Fibroblast of skin of scalp (primary cell): Measurements from ENCODE around the gene EBLN1.
"Not testable (repeated sequence)": the region's sequence is repeated elsewhere in the genome, so short reads cannot be mapped to it uniquely, and the experiment has no call there.

Experiments
- DNase-seq: peaks from one replicate; pipeline ENCODE4 v3.0.0-alpha.2; 2013

Gene EBLN1

DNA sequence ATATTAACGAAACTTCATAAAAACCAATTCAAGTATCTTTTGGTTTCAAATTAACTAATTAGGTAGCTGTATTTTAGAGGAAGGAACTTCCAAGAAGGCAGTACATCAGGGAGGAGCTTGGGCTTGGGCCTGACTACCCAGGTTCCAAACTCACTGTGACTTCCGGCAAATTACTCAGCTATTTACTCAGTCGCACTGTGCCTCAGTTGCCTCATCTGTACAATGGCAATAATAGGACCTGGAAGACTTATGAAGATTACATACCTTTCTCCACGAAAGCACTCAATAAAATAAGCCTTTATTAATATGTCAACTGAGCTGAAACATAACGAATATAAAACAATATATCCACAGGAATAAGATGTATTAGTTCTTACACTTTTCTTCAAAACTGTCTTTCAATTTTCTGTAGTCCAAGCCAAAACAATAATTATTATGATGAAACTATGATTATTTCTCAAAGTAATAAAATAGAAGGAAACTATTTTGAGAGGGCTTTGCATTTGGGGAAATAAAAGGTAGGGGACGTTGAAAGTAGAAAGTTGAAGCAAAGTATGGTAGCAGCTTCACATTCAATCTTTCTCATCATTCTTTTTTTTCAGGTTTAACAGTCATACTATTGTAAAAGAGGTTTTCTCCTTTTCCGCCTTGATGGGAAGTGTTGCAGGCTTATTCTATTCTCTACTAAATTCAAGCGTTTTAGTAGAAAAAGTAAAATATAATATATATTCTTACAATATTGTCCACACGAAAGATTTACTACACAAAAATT, 10.5 kb upstream of the EBLN1 start:
- DNase-seq: no peak

GRCh38 chr10:22226599-22226998, 8.8 kb upstream of the EBLN1 start:
- no peak for DNase-seq

DNA sequence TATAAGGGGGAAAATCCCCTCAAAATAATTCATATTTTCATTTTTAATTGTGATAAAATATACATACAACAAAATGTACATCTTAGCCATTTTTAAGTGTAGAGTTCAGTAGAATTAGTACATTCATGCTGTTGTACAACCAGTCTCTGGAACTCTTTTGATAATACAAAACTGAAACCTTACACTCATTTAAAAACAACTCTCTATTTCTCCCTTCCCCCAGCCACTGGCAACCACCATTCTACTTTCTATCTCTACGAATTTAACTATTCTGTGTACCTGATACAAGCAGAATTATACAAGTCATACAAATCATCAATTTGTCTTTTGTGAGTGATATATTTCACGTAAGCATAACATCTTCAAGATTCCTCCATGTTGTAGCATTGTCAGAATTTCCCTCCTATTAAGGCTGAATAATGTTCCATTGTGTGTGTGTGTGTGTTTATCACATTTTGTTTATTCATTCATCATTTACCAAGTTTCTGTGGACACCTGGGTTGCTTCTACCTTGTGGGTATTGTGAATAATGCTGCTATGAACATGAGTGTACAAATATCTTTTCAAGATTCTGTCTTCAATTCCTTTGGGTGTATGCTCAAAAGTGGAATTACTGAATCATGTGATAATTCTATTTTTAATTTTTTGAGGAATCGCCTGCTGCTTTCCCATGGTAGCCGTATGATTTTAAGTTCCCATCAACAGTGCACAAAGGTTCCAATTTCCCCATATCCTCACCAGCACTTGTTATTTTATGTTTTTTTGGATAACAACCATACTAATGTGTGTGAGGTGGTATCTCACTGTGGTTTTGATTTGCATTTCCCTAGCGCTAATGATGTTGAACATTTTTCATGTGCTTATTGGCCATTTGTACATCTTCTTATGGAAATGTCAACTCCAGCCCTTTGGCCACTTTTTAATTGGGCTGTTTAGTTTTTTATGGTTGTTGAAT, 4.7 kb upstream of the EBLN1 start:
- DNase-seq: no peak

GRCh38 chr10:22219308-22219707, 1.5 kb upstream of the EBLN1 start:
- peak; percentile 24 for DNase-seq

DNA sequence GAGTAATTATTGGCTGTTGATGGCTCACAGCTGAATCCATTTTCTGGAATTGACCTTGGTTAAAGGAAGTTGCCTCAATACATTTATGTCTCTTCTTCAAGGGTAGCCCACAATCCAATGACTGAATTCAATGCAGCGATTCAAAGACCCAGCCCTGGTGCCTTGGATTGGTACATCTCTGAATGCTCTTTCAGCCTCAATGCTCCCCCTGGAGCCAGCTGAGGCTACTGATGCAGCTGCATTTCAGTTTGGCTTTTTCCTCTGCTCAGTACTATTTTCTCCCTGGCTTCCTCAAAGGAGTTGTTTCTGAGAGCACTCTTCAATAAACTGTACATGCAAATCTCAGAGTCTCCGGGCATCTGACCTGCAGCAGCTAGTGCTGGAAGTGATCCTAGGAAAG, 633 bp upstream of the EBLN1 start:
- DNase-seq: no peak

DNA sequence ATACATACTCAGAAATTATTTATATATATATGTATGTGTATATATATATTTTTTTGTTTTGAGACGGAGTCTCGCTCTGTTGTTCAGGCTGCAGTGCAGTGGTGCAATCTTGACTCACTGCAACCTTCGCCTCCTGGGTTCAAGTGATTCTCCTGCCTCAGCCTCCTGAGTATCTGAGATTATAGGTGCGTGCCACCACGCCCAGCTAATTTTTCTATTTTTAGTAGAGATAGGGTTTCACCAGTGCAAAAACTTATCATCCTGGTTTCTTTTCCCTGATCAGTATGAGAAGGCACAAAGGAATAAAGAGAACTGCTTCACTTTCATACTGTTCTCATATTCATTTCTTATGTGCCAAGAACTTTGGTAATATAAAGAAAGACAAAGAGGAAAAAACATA, 731 bp downstream of the EBLN1 start:
- DNase-seq: not testable (repeated sequence)

- DNase-seq: no peak
Measured at GRCh38 chr10:22210267-22210666, 7.5 kb downstream of the EBLN1 start.

GRCh38 chr10:22193945-22194344, 23.9 kb downstream of the EBLN1 start:
- DNase-seq: no peak

- no peak for DNase-seq
Measured at GRCh38 chr10:22185586-22185985, 32.2 kb downstream of the EBLN1 start.

DNA sequence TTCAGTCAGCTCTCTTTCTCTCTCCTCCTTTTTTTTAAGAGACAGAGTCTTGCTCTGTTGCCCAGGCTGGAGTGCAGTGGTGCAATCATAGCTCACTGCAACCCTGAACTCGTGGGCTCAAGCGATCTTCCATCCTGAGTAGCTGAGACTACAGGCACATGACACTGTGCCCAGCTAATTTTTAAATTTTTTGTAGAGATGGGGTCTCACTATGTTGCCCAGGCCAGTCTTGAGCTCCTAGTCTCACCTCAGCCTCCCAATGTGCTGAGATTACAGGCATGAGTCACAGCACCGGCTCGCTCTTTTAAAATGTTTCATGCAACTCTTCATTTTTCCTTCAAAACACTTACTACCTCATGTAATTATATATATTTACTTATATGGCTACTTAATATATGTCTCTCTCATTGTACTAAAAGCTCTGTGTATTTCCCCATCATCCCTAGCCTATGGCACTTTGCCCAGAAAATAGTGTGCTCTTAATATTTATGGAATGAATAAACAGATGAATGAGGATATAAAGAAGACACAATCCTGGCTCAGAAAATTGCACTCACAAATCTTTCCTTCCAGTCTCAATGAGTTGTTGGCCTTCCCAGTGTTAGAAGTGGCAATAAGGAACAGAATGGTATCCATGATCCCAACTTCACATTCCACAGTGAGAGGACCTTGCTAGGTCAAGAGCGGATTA, 33.9 kb downstream of the EBLN1 start:
- peak; percentile 47 for DNase-seq

GRCh38 chr10:22180724-22181123, 37.1 kb downstream of the EBLN1 start:
- no peak for DNase-seq

DNA sequence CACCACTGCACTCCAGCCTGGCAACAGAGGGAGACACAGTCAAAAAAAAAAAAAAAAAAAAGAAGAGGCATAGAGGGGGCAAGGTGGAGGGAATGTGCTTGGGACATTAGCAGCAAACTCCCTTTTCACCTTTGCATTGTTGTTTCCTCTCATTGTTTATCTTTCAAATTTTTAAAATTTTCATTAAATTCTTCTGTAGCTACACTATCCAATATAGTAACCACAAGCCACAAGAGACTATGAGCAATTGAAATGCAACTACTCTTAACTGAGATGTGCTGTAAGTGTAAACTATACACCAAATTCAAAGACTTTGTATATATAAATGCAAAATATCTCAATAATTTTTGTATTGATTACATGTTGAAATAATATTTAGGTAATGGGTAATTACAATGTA, 43.4 kb downstream of the EBLN1 start:
- DNase-seq: peak; percentile 1

GRCh38 chr10:22171131-22171530, 46.7 kb downstream of the EBLN1 start:
- DNase-seq: no peak

GRCh38 chr10:22170582-22170981, 47.2 kb downstream of the EBLN1 start:
- no peak for DNase-seq

GRCh38 chr10:22159979-22160378, 57.8 kb downstream of the EBLN1 start:
- no peak for DNase-seq

DNA sequence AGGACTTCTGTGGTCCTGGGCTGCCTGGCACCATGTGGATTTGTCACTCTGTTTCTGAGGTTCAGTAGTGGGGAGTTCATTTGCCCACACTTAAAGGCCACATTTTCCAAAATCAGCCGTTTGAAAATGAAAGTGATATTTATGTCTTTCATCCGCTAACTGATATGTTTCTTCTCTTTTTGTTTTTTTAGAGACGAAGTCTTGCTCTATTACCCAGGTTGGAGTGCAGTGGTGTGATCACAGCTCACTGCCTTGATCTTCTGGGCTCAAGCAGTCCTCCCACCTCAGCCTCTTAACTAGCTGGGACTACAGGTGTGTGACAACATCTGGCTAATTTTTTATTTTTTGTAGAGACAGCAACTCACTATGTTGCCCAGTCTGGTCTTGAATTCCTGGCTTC, 58.6 kb downstream of the EBLN1 start:
- DNase-seq: no peak
